ENCODE results near the gene ALOX5.

GRCh38 chr10:45403151-45403550, 29.1 kb downstream of the ALOX5 start:
- TF ChIP-seq POLR2A (IDR thresholded peaks at IDR 0.05; ENCODE audit: low read length), result no peak
- no peak for TF ChIP-seq GATA1 (IDR thresholded peaks at IDR 0.05; ENCODE audit: low read depth, low read length)
